ENCODE data around the gene CEP19. TPM values are rescaled to one million over a fixed set of nuclear protein-coding genes. Genes with fewer than 3 reads are reported as not detected.
"Not testable (repeated sequence)": the region's sequence is repeated elsewhere in the genome, so short reads cannot be mapped to it uniquely, and the experiment has no call there.

CEP19 gene, protein sequence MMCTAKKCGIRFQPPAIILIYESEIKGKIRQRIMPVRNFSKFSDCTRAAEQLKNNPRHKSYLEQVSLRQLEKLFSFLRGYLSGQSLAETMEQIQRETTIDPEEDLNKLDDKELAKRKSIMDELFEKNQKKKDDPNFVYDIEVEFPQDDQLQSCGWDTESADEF
- total RNA-seq: 2.8 and 6.5 TPM in 2 replicates

DNA sequence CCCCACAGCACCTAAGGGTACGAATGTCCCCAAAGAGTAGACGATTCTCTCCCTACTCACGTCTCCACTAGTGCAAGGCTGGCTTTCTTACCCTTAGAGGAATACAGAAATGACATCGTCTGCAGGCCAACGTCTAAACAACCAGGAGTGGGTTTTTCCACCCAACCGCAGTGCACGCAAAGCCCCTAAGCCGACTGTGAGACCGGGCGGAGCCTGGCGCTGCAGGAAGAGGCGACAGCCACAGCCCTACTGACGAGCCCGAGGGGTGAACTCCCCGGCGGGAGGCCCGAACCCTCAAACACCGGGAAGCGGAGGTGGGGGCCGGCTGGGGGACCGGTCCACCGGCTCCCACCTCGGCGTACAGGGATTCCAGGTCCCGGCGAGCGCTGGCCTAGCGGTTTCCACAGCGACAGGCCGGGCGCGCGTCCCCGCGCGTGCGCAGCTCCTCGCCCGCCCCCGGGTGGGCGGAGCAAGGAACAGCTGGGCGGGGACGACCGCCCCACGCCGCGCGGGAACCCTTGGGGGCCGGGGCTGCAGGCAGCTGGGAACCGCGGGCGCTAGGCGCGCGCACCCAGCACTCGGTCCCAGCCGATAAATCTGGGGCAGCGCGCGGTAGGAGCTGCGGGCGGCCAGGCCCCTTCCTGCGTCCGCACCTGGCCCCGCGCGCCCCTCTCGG is at the start of gene CEP19, which contains the start of gene PIGX:
Gene CEP19, minus strand, starts transcription at position 413 of the 676 bp plus-strand sequence. CDS start 3,593 bp downstream, outside the sequence.
Gene PIGX, plus strand, starts transcription at position 540 of the 676 bp plus-strand sequence.
- peak; percentile 51 for DNase-seq (ENCODE audit: low read depth)

DNA sequence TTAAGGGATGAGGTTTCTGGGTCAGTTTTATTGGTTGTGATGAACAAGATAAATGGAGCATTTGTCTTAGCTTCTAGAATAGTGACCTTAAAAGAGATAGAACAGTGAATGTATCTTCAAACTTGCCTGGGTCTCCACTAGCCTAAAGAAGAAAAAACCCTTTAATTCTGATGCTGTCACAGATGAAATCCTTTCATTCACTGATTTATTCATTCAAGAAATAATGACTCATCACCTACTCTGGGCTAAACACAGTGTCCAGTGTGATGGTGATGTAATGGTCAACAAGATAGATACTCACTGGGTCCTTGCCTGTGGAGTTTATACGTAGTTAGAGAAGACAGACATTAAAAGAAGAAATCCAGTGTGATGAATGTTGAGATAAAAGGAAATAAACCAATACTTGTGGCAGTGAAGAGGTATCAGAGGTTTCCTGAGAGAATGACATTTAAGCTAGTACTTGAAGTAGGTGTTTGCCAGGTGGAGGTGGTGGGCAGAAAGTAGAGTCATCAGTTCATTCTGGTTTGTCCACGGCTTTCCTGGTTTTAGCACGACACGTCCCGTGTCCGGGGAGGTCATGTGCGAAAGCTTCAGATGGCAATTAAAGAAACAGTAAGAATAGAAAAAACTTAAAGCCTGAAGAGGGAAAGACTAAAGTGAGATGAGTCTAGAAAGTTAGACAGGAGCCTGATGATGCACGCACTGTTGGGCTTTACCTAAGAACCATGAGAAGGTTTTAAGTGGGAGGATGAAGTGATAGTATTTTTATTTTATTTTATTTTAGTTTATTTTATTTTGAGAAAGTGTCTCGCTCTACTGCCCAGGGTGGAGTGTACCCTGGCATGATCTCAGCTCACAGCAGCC is 46.1 kb upstream of the CEP19 start:
- DNase-seq (ENCODE audit: low read depth): peak; percentile 93

DNA sequence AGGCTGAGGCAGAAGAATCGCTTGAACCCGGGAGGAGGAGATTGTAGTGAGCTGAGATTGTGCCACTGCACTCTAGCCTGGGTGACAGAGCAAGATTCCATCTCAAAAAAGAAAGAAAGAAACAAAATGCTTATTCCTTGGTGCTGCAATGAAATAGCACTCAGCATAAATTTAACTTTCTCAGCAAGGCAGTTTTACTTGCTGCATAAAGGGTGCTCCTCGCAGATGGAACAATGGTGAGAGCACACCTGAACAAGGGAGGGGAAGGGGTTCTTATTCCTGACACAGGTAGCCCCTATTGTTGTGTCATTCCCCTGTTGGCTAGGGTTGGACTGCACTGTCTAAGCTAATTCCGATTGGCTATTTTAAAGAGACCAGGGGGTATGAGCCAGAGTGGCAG is 44.7 kb upstream of the CEP19 start:
- no peak for DNase-seq (ENCODE audit: low read depth)

GRCh38 chr3:196754091-196754981 is 42.3 kb upstream of the CEP19 start:
- DNase-seq (ENCODE audit: low read depth): no peak

DNA sequence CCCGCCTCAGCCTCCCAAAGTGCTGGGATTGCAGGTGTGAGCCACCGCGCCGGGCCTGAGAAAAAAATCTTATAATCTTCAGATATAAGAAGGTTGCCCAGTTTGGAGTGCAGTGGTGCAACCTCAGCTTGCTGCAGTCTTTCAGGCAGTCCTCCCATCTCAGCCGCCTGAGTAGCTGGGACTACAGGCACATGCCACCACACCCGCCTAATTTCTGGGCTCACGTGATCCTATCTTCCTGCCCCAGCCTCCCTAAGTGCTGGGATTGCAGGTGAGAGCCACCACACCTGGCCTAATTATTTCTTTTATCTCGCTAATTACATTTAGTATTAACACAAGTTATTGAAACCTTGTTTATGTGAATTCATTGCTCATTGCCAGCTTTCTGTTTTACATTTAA is 41.2 kb upstream of the CEP19 start:
- DNase-seq (ENCODE audit: low read depth): no peak

DNA sequence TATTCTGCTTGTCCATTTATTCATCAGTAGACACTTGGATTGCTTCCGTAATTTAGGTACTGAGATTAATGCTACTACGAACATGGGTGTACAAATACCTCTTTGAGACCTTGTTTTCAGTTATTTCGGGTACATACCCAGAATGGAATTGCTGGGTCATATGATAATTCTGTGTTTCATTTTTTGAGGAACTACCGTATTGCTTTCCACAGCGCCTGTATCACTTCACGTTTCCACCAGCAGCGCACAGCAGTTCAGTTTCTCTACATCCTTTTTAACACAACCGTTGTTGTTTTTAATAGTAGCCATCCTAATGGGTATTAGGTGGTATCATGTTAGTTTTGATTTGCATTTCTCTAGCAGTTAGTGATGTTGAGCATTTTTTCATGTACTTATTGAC is 37.1 kb upstream of the CEP19 start:
- no peak for DNase-seq (ENCODE audit: low read depth)

GRCh38 chr3:196743569-196743968 is 31.5 kb upstream of the CEP19 start:
- not testable (repeated sequence) for DNase-seq (ENCODE audit: low read depth)

DNA sequence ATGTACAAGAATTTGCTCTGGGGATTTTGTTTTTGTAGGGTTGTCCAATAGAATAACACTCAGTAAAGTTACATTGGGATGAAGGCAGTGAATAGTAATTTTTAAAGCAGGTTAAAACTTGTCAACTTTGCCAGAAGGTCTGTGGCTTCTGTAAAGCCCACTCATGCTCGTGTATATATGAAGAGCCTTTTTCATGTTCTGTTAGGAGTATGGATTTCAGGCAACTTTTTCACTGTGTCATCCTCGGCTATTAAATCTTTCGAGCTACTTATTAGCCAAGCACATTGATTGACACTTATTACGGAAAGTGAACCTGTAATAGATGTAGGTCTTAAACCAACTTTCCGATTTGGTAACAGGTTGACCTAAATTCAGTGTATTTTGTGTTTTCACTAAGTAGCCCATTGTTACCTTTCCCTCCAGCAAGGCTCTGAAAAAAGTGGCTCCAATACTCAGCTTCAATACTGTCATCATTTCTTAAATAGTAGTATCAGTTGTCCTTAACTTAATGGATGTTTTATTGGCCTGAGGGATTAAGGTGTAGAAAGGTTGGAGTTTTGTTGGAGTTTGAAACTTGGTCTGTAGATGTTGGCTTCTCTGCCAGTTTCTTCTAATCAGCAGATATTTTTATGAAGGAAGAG is 29.3 kb upstream of the CEP19 start:
- DNase-seq (ENCODE audit: low read depth): peak; percentile 51

GRCh38 chr3:196740481-196741248 is 28.6 kb upstream of the CEP19 start:
- DNase-seq (ENCODE audit: low read depth): peak; percentile 66

GRCh38 chr3:196739671-196740480 is 27.8 kb upstream of the CEP19 start, which contains the start of gene PAK2:
TSS of gene PAK2 (plus strand) at chr3:196739857. CDS start at chr3:196782647, 42,790 bp downstream.
- DNase-seq (ENCODE audit: low read depth): peak; percentile 44

GRCh38 chr3:196737655-196738054 is 25.6 kb upstream of the CEP19 start:
- no peak for DNase-seq (ENCODE audit: low read depth)

GRCh38 chr3:196736670-196737374 is 24.8 kb upstream of the CEP19 start:
- DNase-seq (ENCODE audit: low read depth): no peak

DNA sequence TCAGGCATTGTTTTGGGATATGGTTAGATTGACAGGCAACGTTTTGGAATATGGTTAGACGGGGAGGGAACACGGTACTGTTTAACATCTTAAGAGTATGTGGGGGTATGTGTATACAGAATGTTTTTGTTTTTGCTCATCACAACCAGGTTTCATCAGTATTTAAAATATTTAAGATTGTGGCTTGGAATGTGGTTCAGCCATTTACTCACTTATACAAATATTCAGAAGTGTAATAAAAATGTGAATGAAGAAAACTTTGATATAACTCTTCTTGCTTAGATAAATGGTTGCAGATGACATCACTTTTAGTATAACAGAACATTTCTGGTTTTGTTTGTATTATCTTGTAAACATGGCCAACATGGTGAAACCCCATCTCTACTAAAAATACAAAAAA is 23.7 kb upstream of the CEP19 start:
- no peak for DNase-seq (ENCODE audit: low read depth)

GRCh38 chr3:196726788-196727675 is 15.0 kb upstream of the CEP19 start:
- DNase-seq (ENCODE audit: low read depth): peak; percentile 74

GRCh38 chr3:196721097-196721496 is 9.0 kb upstream of the CEP19 start:
- DNase-seq (ENCODE audit: low read depth): no peak

- peak; percentile 66 for DNase-seq (ENCODE audit: low read depth)
Observed at GRCh38 chr3:196717162-196717561, 5.1 kb upstream of the CEP19 start.

All from renal cortical epithelial cell (primary cell).